ENCODE data around the gene RNF208.

GRCh38 chr9:137232101-137232500 lies 10.1 kb upstream of the RNF208 start:
- TF ChIP-seq EZH2 (IDR thresholded peaks at IDR 0.05; ENCODE audit: borderline replicate concordance, low read length) (no peak), CTCF (IDR thresholded peaks at IDR 0.05; ENCODE audit: low read length) (no peak)
